ENCODE measurements around the gene CLCN7.

DNA sequence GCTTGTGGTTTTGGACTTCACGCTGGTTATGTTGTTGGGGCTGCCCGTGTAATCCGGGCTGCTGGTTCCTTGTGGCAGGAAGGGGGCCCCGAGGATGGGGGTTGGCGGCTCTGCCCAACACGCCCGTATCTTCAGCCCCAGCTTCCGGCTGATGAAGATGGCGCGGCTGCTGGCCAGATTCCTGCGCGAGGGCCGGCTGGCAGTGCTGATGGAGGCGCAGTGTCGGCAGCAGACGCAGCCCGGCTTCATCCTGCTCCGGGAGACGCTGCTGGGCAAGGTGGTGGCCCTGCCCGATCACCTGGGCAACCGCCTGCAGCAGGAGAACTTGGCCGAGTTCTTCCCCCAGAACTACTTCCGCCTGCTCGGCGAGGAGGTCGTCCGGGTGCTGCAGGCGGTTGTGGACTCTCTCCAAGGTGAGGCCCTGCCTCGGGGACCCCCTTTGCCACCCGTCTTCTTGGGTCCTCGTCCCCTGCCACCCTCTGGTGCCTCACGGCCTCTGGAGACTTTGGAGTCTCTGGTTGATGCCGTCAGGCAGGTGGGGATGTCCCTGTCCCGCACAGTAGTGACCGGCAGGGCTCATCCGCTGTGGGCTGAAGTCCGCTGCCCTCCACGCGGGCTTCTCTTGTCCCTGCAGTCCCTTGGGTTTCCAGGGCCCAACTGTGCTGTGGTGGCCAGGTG lies 20.5 kb upstream of the CLCN7 start:
- TF ChIP-seq, protein P1, sequence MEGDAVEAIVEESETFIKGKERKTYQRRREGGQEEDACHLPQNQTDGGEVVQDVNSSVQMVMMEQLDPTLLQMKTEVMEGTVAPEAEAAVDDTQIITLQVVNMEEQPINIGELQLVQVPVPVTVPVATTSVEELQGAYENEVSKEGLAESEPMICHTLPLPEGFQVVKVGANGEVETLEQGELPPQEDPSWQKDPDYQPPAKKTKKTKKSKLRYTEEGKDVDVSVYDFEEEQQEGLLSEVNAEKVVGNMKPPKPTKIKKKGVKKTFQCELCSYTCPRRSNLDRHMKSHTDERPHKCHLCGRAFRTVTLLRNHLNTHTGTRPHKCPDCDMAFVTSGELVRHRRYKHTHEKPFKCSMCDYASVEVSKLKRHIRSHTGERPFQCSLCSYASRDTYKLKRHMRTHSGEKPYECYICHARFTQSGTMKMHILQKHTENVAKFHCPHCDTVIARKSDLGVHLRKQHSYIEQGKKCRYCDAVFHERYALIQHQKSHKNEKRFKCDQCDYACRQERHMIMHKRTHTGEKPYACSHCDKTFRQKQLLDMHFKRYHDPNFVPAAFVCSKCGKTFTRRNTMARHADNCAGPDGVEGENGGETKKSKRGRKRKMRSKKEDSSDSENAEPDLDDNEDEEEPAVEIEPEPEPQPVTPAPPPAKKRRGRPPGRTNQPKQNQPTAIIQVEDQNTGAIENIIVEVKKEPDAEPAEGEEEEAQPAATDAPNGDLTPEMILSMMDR (IDR thresholded peaks at IDR 0.05 in 4 of 5, conservative IDR thresholded peaks at IDR 0.05 in 1 of 5), result no peak
- no peak for TF ChIP-seq POLR2A (IDR thresholded peaks at IDR 0.05)
